OCI-LY7 (cell line): ENCODE results near the gene MED15. TPM values are rescaled to one million over a fixed set of nuclear protein-coding genes. Genes with fewer than 3 reads are reported as not detected.

Source experiments
- BruUV-seq: library from RNA; stranded (reverse); fragments of 400-500 nt; replicated peaks from 2 replicates; lab custom pipeline; 2021; lab: Mats Ljungman, UMichigan
- CTCF ChIA-PET: fragments of 300-600 bp; sonication (Branson Sonifier 250); formaldehyde crosslinking; loops from one replicate; lab custom pipeline; 2022; ENCODE audit warnings: antibody characterized with exemption; ENCODE audit not compliant: unreplicated experiment; lab: Charles Lee
- POLR2A ChIA-PET: fragments of 300-600 bp; sonication (Branson Sonifier 250); formaldehyde crosslinking; loops from one replicate; lab custom pipeline; 2022; ENCODE audit warnings: antibody characterized with exemption; lab: Charles Lee
- DNase-seq: peaks from one replicate; pipeline ENCODE4 v3.0.0-alpha.2; 2015; ENCODE audit warnings: low spot score
- H2AFZ ChIP-seq: fragments of 200-600 bp; sonication (generic), shearing (Covaris generic); 2 replicates; pipeline ENCODE4 v1.6.1; 2014; ENCODE audit warnings: mild to moderate bottlenecking, antibody characterized with exemption, low read length, moderate library complexity
- H3K27ac ChIP-seq: fragments of 200-600 bp; sonication (generic); 2 replicates; pipeline ENCODE4 v1.5.1; 2014; ENCODE audit warnings: mixed run types, low read depth, mild to moderate bottlenecking, moderate library complexity, low read length, inconsistent platforms; ENCODE audit not compliant: poor library complexity, severe bottlenecking
- H3K36me3 ChIP-seq: fragments of 200-600 bp; sonication (generic); 2 replicates; pipeline ENCODE4 v1.6.1; 2014; ENCODE audit warnings: mild to moderate bottlenecking, antibody characterized with exemption, low read length, moderate library complexity, mixed read lengths; ENCODE audit not compliant: insufficient read depth
- H3K4me1 ChIP-seq: fragments of 200-600 bp; sonication (generic); 2 replicates; pipeline ENCODE4 v1.5.1; 2014; ENCODE audit warnings: mild to moderate bottlenecking, low read length; ENCODE audit not compliant: insufficient read depth, poor library complexity, severe bottlenecking
- H3K4me2 ChIP-seq: fragments of 200-600 bp; sonication (generic); 2 replicates; pipeline ENCODE4 v1.6.1; 2014; ENCODE audit warnings: mild to moderate bottlenecking, low read length
- H3K4me3 ChIP-seq: fragments of 200-600 bp; sonication (generic); 2 replicates; pipeline ENCODE4 v1.5.1; 2014; ENCODE audit warnings: mild to moderate bottlenecking, low read depth, low read length; ENCODE audit not compliant: poor library complexity, severe bottlenecking
- H3K79me2 ChIP-seq: fragments of 200-600 bp; sonication (generic); 2 replicates; pipeline ENCODE4 v1.6.1; 2016; ENCODE audit warnings: low read depth, mild to moderate bottlenecking, low read length, moderate library complexity, mixed read lengths; ENCODE audit not compliant: insufficient read depth
- H3K9me2 ChIP-seq: fragments of 200-600 bp; sonication (generic); 2 replicates; pipeline ENCODE4 v1.6.1; 2016; ENCODE audit warnings: mild to moderate bottlenecking, low read length, mixed read lengths; ENCODE audit not compliant: insufficient read depth
- H3K9me3 ChIP-seq: fragments of 200-600 bp; sonication (generic); 2 replicates; pipeline ENCODE4 v1.6.1; 2014; ENCODE audit warnings: mild to moderate bottlenecking, mixed run types, low read length, mixed read lengths
- H4K20me1 ChIP-seq: fragments of 200-600 bp; sonication (generic); 2 replicates; pipeline ENCODE4 v1.6.1; 2014; ENCODE audit warnings: mild to moderate bottlenecking, antibody characterized with exemption, low read length, moderate library complexity, mixed read lengths; ENCODE audit not compliant: insufficient read depth
- CTCF ChIP-seq: fragments of 200-600 bp; sonication (generic); conservative IDR thresholded peaks from 2 replicates; pipeline ENCODE4 v1.5.1; 2014; ENCODE audit warnings: mild to moderate bottlenecking, antibody characterized with exemption, low read length, moderate library complexity, mixed read lengths
- EZH2phosphoT487 ChIP-seq: fragments of 200-600 bp; sonication (generic); IDR thresholded peaks from 2 replicates; pipeline ENCODE4 v1.6.1; 2018; ENCODE audit warnings: low read depth, borderline replicate concordance, mild to moderate bottlenecking, mixed run types, antibody characterized with exemption, low read length, moderate library complexity, mixed read lengths
- intact Hi-C: fragments of 100-400 bp; cut with micrococcal nuclease; formaldehyde crosslinking; loops from one replicate; pipeline ENCODE4 v1.10.0; 2022; ENCODE audit not compliant: unreplicated experiment
- total RNA-seq, 2 experiments: library from RNA; depleted of rRNA in 1 of 2; stranded (reverse); fragments of >200 nt in 1 of 2; shearing (Covaris generic) in 1 of 2; gene quantifications; 2 replicates each; pipeline ENCODE4 v1.2.3, GENCODE V29; 2014 to 2022

MED15 gene
- total RNA-seq, 2 experiments from 2014 or later = 28.7 to 79.2 TPM

GRCh38 chr22:20578707-20579106 is 71.3 kb downstream of the MED15 start:
- TF ChIP-seq EZH2phosphoT487 = no peak
- TF ChIP-seq CTCF = no peak
- no peaks in the 10 kb centered on the region for H3K79me2 ChIP-seq
- peaks cover 64% of the 10 kb centered on the region for H3K36me3 ChIP-seq
- H3K4me3 ChIP-seq = no peak overlapping the region
- DNase-seq = no peak
- POLR2A ChIA-PET = no interaction called here
- intact Hi-C loops = no loop called here
- H3K27ac ChIP-seq = no peak overlapping the region
- no peaks in the 10 kb centered on the region for H3K9me3 ChIP-seq
- CTCF ChIA-PET = interaction anchor here (0.5 kb wide), 1 partner anchor 1267 kb away, joined by 4 read pairs; no protein-coding TSS in a partner anchor
- no TSS peak for BruUV-seq
- H3K4me1 ChIP-seq = no peaks in the 10 kb centered on the region
- no peak overlapping the region for H3K4me2 ChIP-seq
- H3K9me2 ChIP-seq = no peaks in the 10 kb centered on the region
- H2AFZ ChIP-seq = no peak overlapping the region
- no peaks in the 10 kb centered on the region for H4K20me1 ChIP-seq

GRCh38 chr22:20579273-20580120 is 72.1 kb downstream of the MED15 start:
- DNase-seq = no peak
- Histone ChIP-seq H3K36me3 (peaks cover 64% of the 10 kb centered on the region), H3K9me3 (no peaks in the 10 kb centered on the region), H3K27ac (no peak overlapping the region), H4K20me1 (no peaks in the 10 kb centered on the region), H3K4me1 (no peaks in the 10 kb centered on the region), H3K79me2 (no peaks in the 10 kb centered on the region), H3K4me3 (no peak overlapping the region), H3K9me2 (no peaks in the 10 kb centered on the region), H2AFZ (no peak overlapping the region), H3K4me2 (no peak overlapping the region)
- ChIA-PET POLR2A (no interaction called here), CTCF (interaction anchor here (0.6 kb wide), 1 partner anchor 829 kb away, joined by 3 read pairs; no protein-coding TSS in a partner anchor)
- no peak for TF ChIP-seq EZH2phosphoT487
- TF ChIP-seq CTCF = no peak
- BruUV-seq = no TSS peak
- intact Hi-C loops = no loop called here

- no TSS peak for BruUV-seq
- POLR2A ChIA-PET = no interaction called here
- H3K9me2 ChIP-seq = no peaks in the 10 kb centered on the region
- H2AFZ ChIP-seq = no peak overlapping the region
- H3K79me2 ChIP-seq = no peaks in the 10 kb centered on the region
- H3K27ac ChIP-seq = no peak overlapping the region
- H3K9me3 ChIP-seq = no peaks in the 10 kb centered on the region
- peaks cover 62% of the 10 kb centered on the region; the same call in 1 of the 2 replicates for H3K36me3 ChIP-seq
- H3K4me2 ChIP-seq = no peak overlapping the region
- intact Hi-C loops = no loop called here
- no peak for DNase-seq
- no peak for TF ChIP-seq EZH2phosphoT487
- no peak for TF ChIP-seq CTCF
- no peaks in the 10 kb centered on the region for H4K20me1 ChIP-seq
- no peak overlapping the region for H3K4me3 ChIP-seq
- CTCF ChIA-PET = interaction anchor here (0.6 kb wide), 1 partner anchor 830 kb away, joined by 3 read pairs; no protein-coding TSS in a partner anchor
- H3K4me1 ChIP-seq = no peaks in the 10 kb centered on the region
Measured at GRCh38 chr22:20580179-20580578, 72.8 kb downstream of the MED15 start.
